Osteoblast (primary cell): Measurements from ENCODE around the gene TAF11L13. TPM values are rescaled to one million over a fixed set of nuclear protein-coding genes. Genes with fewer than 3 reads are reported as not detected.
"Not testable (repeated sequence)": the region's sequence is repeated elsewhere in the genome, so short reads cannot be mapped to it uniquely, and the experiment has no call there.

ENCODE experiments used
- DNase-seq: peaks from one replicate; pipeline ENCODE4 v3.0.0; 2011; ENCODE audit warnings: low spot score, mixed read lengths; ENCODE audit not compliant: insufficient read length; ENCODE audit errors: missing footprints
- H2AFZ ChIP-seq: 2 replicates; pipeline ENCODE4 v1.6.0; 2011; ENCODE audit warnings: mild to moderate bottlenecking, low read length
- H3K27ac ChIP-seq: 2 replicates; pipeline ENCODE4 v1.5.1; 2011; ENCODE audit warnings: mild to moderate bottlenecking, low read depth, low read length, moderate library complexity
- H3K27me3 ChIP-seq: 2 replicates; pipeline ENCODE4 v1.6.0; 2012; ENCODE audit warnings: mild to moderate bottlenecking, control low read depth, inconsistent platforms, low read length, moderate library complexity; ENCODE audit not compliant: insufficient read depth
- H3K36me3 ChIP-seq: 2 replicates; pipeline ENCODE4 v1.5.1; 2011; ENCODE audit warnings: mild to moderate bottlenecking, low read length, control low read depth, moderate library complexity; ENCODE audit not compliant: insufficient read depth
- H3K4me1 ChIP-seq: 2 replicates; pipeline ENCODE4 v1.5.1; 2011; ENCODE audit warnings: mild to moderate bottlenecking, low read length, control low read depth, moderate library complexity; ENCODE audit not compliant: insufficient read depth
- H3K4me2 ChIP-seq: 2 replicates; pipeline ENCODE4 v1.6.0; 2011; ENCODE audit warnings: mild to moderate bottlenecking, low read length; ENCODE audit not compliant: insufficient read depth
- H3K4me3 ChIP-seq: fragments of 200-600 bp; sonication (generic); 3 replicates; pipeline ENCODE4 v1.5.1; 2012; ENCODE audit warnings: mild to moderate bottlenecking, low read length, inconsistent platforms; ENCODE audit not compliant: insufficient read depth
- H3K79me2 ChIP-seq: 2 replicates; pipeline ENCODE4 v1.6.0; 2012; ENCODE audit warnings: mild to moderate bottlenecking, low read length, control low read depth, inconsistent platforms; ENCODE audit not compliant: insufficient read depth
- H3K9me3 ChIP-seq: 2 replicates; pipeline ENCODE4 v1.5.1; 2011; ENCODE audit warnings: low read depth, low read length, control low read depth
- H4K20me1 ChIP-seq: 2 replicates; pipeline ENCODE4 v1.6.0; 2012; ENCODE audit warnings: mild to moderate bottlenecking, low read length, control low read depth; ENCODE audit not compliant: insufficient read depth
- CTCF ChIP-seq: IDR thresholded peaks from 2 replicates; pipeline ENCODE4 v1.5.1; 2011; ENCODE audit warnings: mild to moderate bottlenecking, low read depth, low read length, moderate library complexity; ENCODE audit errors: extremely low read depth
- total RNA-seq: library from RNA; depleted of rRNA; stranded (reverse); fragments of >200 nt; gene quantifications from 2 replicates; pipeline ENCODE4 v1.2.3, GENCODE V29; 2012

The TAF11L13 gene
- total RNA-seq, 1 donor = not detected

DNA sequence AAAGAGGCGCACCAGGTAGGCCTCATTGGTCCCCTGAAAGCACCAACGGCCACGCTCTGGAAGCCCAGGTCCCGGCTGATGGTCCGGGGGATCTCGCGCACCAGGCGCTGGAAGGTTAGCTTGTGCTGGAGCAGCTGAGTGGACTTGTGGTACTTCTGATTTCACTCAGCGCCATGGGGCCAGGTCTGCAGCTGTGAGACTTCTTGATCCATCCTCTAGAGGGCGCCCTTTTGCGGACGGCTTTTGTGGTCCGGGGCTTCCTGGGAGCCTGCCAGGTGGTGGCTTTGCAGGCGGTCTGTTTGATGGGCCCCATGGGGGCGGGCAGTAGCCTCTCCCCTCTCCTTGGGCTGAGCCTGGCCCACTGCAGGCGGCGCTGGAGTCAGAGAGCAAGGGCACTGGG, 11.3 kb upstream of the TAF11L13 start:
- no peak overlapping the region for H3K27ac ChIP-seq
- no peaks in the 10 kb centered on the region for H3K36me3 ChIP-seq
- H3K9me3 ChIP-seq = no peaks in the 10 kb centered on the region
- no peaks in the 10 kb centered on the region for H3K27me3 ChIP-seq
- no peaks in the 10 kb centered on the region for H4K20me1 ChIP-seq
- no peaks in the 10 kb centered on the region for H3K79me2 ChIP-seq
- no peak for TF ChIP-seq CTCF
- H2AFZ ChIP-seq = no peak overlapping the region
- H3K4me2 ChIP-seq = no peak overlapping the region
- no peak overlapping the region for H3K4me3 ChIP-seq
- no peak for DNase-seq
- H3K4me1 ChIP-seq = no peaks in the 10 kb centered on the region

GRCh38 chr5:17625686-17626085, 6.2 kb upstream of the TAF11L13 start:
- H3K4me1 ChIP-seq = no peaks in the 10 kb centered on the region
- DNase-seq = no peak
- H3K36me3 ChIP-seq = no peaks in the 10 kb centered on the region
- H3K9me3 ChIP-seq = no peaks in the 10 kb centered on the region
- no peak overlapping the region for H3K27ac ChIP-seq
- no peak for TF ChIP-seq CTCF
- H3K27me3 ChIP-seq = no peaks in the 10 kb centered on the region
- H2AFZ ChIP-seq = no peak overlapping the region
- no peak overlapping the region for H3K4me3 ChIP-seq
- no peaks in the 10 kb centered on the region for H3K79me2 ChIP-seq
- no peaks in the 10 kb centered on the region for H4K20me1 ChIP-seq
- no peak overlapping the region for H3K4me2 ChIP-seq

- no peaks in the 10 kb centered on the region for H3K27me3 ChIP-seq
- DNase-seq = no peak
- no peaks in the 10 kb centered on the region for H3K9me3 ChIP-seq
- no peak within 1 kb of the TSS for H2AFZ ChIP-seq
- H3K4me2 ChIP-seq = no peak within 1 kb of the TSS
- H3K79me2 ChIP-seq = no peaks in the 10 kb centered on the region
- no peaks in the 10 kb centered on the region for H3K4me1 ChIP-seq
- TF ChIP-seq CTCF = no peak
- no peaks in the 10 kb centered on the region for H3K36me3 ChIP-seq
- H3K27ac ChIP-seq = no peak within 1 kb of the TSS
- no peaks in the 10 kb centered on the region for H4K20me1 ChIP-seq
- H3K4me3 ChIP-seq = no peak within 1 kb of the TSS
Measured at GRCh38 chr5:17634160-17634559, 2.3 kb downstream of the TAF11L13 start, which contains the start of gene TAF11L14. Gene TAF11L14, plus strand, starts transcription at chr5:17634460.

DNA sequence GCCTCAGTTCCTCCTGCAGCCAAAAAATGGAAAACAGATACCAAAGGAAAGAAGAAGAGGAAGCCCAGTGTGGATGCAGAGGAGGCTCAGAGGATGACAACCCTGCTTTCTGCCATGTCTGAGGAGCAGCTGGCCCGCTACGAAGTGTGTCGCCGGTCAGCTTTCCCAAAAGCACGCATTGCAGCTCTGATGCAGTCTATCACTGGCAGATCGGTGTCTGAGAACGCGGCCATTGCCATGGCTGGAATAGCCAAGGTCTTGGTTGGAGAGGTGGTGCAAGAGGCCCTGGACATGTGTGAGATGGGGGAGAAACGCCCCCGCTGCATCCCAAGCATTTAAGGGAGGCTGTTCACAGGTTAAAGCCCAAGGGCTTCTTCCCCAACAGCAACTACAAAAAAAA, 17.3 kb downstream of the TAF11L13 start:
- H2AFZ ChIP-seq, DNase-seq, H3K27ac ChIP-seq: not testable (repeated sequence)

DNA sequence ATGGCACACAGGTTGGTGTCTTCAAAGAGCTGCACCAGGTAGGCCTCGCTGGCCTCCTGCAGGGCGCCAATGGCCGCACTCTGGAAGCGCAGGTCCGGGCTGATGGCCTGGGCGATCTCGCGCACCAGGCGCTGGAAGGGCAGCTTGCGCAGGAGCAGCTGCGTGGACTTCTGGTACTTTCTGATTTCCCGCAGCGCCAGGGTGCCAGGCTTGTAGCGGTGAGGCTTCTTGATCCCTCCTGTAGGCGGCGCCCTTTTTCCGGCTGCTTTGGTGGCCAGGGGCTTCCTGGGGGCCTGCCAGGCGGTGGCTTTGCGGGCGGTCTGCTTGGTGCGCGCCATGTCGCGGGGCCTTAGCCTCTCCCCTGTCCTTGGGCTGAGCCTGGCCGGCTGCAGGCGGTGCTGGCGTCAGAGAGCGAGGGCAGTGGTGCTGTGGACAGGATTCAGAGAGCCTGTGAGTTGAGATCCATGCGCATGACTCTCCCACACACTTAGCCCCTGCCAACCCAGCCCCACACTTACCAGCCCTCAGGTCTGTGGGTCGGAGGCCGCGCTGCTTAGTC, 23.4 kb downstream of the TAF11L13 start:
- H3K9me3 ChIP-seq, H3K4me1 ChIP-seq, H4K20me1 ChIP-seq, DNase-seq, H3K4me3 ChIP-seq, H3K27ac ChIP-seq, H3K36me3 ChIP-seq, H3K4me2 ChIP-seq, H2AFZ ChIP-seq, H3K27me3 ChIP-seq, H3K79me2 ChIP-seq: not testable (repeated sequence)

More for the DNA sequence above, 17.3 kb downstream of the TAF11L13 start:
- not testable (repeated sequence) for H4K20me1 ChIP-seq, H3K4me1 ChIP-seq, H3K27me3 ChIP-seq, H3K4me2 ChIP-seq, H3K9me3 ChIP-seq, H3K4me3 ChIP-seq, H3K79me2 ChIP-seq, H3K36me3 ChIP-seq
